NAMALWA (cell line): ENCODE results near the gene TDRD10.
A peak's percentile ranks its signal among the peaks of the same experiment; 100 is the strongest.
"Not testable (repeated sequence)": the region's sequence is repeated elsewhere in the genome, so short reads cannot be mapped to it uniquely, and the experiment has no call there.

ENCODE experiments used
- DNase-seq: peaks from one replicate; pipeline ENCODE4 v3.0.0-alpha.2; 2015; ENCODE audit warnings: low spot score

TDRD10 gene

DNA sequence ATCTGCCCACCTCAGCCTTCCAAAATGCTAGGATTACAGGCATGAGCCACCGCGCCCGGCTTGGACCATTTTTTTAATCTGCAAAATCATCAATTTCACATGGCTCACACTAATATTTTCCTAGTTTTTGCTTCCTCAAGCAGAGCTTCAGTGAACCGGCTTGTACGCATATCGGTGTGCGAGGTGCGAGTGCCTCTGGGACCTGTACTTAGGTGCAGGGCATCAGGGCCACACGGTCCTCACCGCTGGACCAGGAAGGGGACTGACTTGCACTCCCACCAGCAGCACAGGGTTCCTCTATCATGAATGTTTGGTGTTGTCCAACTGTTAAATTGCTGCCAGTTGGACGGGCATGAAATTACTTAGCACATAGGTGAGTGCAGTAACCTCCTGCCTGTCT, 15.6 kb downstream of the TDRD10 start:
- no peak for DNase-seq

DNA sequence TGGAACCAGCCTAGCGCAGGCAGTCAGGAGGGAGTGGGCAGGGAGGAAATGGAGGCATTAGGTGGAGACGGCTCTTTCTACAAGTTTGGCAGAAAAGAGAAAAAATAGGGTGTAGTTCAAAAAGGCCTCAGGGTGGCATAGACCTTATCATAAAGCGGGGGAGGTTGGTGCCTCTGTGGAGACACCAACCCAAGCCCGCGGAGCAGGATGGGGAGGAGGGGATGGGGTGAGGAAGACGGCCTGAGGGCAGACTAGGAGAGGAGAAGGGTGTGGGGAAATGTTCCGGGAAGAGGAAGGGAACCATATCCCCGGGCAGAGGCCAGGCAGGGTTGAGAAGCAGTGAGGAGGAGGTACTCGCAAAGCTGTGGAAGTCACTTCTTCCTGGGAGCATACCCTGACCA, 17.6 kb downstream of the TDRD10 start:
- DNase-seq = no peak

DNA sequence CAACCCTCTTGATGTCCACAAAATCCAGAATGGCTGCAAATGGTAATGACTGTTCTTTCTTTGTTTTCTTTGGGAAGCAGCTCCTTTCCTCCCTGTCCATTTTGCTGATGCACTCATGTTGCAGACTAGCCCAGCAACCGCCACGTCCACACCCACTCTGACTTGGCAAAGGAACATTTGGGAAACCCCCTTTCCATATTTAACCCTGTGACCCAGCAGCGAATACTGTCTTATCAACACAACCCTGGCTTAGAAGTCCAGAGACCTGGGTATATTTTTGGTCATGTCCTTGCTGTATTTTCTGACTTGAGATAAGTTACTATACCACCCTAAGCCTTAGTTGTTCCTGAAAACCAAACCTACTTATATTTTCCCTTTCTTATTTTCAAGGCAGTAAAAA, 18.3 kb downstream of the TDRD10 start:
- no peak for DNase-seq

DNA sequence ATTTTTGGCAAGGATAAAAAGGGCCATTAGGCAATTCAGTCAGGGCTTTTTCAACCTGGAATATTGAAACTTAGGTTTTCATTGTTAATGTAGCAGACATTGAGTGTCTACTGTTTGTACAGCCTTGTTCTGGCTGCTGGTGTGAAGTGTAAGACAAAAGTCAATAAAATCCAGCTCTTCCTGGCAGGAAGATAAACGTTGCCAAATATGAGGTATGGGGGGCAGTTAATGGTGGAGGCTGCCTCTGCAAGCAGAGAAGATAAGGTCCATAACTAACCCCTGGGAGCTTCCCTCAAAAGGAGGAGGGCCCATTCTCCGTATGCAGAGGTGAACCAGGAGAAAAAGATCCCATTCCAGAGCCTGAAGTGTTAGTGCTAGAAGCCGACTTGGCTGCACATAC, 19.7 kb downstream of the TDRD10 start:
- no peak for DNase-seq

DNA sequence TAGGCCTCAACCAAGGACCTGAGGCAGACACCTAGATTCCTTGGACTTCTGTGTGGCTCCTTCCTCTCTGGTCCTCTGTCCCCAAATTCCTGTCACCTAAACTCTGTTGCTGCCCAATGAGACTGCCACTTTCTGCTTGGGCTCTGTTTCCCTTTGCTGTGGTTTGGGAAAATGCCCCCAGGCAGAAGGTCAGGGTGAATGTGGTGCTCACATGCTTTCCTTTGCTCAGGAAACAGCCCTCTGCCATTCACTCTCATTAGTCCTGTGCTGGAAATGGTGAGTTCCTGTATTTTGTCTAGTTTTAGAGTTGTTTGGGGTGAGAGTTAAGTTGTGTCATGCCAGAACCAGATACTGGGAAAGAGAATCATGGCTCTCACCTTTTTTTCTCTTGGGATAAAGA, 22.9 kb downstream of the TDRD10 start:
- no peak for DNase-seq

DNA sequence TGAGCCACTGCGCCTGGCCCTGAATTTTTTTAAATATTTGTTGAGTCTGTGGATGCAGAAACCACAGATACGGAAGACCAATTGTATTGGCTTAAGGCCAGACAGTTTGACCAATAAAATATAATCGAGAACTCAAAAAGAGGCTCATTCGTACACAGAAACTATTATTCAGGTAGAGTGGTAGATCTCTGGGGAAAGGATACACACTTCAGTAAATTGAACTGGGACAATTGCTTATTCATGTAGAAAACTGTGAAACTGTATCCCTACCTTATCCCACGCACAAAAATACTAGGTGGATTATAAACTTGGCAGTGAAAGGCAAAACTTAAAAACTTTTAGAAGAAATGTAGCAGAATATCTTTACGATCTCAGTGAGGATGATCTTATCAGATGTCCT, 25.2 kb downstream of the TDRD10 start:
- no peak for DNase-seq

DNA sequence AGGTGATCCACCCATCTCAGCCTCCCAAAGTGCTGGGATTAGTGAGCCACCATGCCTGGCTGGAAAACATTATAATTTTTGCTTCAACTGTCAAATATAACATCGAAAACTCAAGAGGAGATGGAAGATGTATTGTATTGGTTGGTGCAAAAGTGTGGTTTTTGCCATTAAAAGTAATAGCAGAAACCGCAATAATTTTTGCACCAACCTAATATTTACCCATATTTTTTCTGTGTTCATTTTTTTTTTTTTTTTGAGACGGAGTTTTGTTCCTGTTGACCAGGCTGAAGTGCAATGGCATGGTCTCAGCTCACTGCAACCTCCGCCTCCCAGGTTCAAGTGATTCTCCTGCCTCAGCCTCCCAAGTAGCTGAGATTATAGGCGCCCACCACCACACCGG, 27.3 kb downstream of the TDRD10 start:
- no peak for DNase-seq

DNA sequence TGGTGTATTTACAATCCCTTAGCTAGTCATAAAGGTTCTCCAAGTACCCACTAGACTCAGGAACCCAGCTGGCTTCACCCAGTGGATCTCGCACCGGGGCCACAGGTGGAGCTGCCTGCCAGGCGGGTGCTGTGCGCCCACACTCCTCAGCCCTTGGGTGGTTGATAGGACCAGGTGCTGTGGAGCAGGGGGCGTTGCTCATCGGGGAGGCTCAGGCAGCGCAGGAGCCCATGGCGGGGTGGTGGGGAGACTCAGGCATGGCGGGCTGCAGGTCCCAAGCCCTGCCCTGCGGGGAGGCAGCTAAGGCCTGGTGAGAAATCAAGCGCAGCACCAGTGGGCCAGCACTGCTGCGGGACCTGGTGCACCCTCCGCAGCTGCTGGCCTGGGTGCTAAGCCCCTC, 29.9 kb downstream of the TDRD10 start:
- DNase-seq = not testable (repeated sequence)

DNA sequence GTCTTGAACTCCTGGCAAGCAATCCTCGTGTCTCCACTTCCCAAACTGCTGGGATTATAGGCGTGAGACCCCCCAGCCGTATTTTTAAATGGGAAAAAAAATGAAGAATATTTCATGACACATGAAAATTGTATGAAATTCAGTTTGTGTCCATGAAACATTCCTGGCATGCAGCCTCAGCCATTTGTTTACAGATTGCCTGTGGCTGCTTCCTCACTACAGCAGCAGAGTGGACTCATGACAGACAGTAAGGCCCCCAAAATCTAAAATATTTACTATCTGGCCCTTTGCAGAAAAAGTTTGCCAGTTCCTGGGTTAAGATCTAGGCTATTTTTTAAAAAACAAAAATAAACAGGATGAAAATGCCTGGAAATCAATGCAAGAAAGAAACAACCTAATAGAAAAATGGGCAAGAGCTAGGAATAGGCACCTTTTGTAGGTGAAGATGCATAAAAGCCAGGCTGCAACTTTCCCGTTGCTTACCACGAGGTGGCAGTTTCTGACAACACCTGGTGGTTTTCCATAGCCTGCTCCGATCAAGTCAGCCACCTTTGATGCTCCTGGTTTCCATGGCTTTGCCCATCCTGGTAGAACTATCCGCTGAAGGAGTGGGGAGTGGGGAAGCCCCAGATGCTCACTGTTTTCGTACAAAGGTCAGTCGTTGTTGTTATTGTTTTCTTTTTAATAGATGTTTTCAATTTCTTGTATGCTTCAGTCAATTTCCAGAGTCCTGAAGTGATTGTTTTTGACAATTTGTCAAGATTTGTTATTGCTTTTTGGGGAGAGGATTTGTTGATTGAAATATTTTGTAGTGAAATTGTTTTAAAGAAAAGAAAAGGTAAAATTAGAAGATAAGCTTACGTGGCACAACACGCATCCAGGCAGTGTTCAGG, 32.2 kb downstream of the TDRD10 start:
- peak; percentile 51 for DNase-seq

DNA sequence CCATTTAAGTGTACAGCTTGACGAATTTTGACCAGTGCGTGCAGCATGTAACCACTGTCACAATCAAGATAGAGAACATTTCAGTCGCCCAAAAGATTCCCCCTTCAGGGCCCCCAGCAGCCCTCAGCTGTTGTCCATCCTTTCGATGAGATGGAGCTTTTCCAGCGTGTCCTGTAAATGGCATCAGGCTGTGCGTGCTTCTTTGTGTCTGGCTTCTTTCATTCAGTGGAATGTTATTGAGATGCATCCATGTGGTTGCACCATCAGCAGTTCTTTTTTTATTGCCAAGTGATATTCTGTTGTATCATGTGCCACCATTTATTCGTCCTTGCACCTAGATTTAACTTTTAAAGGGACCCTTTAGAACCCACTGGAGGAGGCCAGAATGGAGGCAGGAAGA, 34.6 kb downstream of the TDRD10 start:
- no peak for DNase-seq

DNA sequence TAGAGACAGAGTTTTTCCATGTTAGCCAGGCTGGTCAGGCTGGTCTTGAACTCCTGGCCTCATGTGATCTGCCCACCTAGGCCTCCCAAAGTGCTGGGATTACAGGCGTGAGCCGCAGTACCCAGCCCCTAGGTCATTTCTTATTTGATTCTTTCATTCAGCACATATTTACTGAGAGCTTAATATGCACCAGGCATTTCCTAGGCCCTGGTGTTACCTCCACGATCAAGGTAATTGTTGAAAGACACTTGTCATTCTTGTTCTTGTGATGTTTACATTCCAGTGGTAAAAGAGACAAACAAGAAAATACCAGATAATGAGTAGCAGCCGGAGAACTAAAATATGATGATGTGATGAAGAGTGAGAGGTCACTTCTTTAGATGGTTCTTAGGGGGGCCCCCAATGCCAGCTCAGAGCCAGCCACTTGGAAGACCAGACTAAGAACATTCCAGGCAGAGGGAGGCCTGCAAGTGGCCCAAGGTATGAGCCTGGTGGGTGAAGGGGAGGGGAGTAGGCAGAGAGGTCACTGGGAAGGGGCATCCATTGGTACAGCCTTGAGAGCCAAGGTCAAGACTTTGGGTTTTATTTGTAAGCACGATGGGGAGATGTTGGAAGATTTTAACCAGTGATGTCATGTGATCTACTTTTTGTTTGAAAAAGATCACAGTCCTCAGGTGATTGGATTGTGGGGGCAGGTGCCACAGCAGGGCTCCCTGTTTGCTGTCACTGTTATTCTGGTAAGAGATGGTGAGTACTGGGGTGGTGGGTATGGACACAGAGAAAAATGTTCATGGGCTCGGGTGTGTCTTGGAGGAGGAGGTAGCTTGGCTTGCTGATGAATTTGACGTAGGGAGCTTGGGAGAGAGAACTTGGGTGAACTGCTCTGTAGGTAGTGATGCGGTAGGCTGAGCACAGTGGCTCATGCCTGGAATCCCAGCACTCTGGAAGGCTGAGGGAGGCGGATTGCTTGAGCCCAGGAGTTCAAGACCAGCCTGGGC, 37.8 kb downstream of the TDRD10 start:
- no peak for DNase-seq

DNA sequence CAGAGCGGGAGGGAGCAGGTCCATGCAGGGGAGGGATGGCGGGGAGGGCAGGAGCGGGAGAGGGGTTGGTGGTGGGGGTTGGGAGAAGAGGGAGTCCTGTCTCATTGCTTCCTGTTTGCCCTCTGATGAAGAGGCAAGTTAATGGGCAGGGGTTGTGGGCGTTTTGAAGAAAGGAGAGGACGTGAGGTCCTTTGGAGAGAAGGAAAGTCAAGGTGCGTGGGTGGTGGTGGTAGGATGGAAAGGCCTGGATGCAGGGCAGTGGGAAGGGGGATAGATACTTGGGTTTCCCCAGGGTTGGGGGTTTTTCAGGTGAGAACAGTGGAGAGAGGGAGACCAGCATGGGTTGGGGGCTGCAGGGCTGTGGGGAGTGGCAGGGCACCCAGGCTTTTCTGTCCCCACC, 39.2 kb downstream of the TDRD10 start:
- DNase-seq = no peak

DNA sequence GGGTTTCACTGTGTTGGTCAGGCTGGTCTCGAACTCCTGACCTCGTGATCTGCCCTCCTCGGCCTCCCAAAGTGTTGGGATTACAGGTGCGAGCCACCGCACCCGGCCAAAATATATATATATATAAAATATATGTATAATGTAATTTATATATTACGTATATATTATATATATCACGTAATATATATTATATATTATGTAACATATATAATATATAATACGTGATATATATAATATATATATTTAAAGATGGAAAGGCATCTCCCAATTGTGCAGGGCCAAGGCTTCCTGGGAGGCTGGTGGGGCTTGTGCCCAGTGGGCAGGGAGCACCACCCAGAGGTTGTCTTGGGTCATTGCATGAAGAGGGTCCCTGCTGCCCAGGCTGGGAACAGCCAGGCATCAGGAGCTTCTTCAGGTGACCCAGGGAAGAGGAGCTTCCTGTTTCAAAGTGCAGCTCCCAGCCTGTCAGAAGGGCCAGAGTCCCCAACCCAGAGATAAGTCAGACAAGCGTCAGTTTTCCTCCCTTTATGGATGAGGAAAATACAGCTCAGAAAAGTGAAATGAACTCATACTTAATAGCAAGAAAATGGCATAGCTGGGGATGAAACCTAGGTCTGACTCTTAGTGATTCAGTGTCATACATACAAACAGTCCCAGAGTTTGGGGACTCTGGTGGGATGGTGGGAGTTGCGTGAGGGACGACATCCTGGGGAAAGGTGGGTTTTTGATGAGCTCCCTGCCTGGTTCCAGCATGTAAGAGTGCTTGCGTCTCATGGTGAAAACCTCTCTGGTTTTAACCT, 44.4 kb downstream of the TDRD10 start:
- peak; percentile 85 for DNase-seq

DNA sequence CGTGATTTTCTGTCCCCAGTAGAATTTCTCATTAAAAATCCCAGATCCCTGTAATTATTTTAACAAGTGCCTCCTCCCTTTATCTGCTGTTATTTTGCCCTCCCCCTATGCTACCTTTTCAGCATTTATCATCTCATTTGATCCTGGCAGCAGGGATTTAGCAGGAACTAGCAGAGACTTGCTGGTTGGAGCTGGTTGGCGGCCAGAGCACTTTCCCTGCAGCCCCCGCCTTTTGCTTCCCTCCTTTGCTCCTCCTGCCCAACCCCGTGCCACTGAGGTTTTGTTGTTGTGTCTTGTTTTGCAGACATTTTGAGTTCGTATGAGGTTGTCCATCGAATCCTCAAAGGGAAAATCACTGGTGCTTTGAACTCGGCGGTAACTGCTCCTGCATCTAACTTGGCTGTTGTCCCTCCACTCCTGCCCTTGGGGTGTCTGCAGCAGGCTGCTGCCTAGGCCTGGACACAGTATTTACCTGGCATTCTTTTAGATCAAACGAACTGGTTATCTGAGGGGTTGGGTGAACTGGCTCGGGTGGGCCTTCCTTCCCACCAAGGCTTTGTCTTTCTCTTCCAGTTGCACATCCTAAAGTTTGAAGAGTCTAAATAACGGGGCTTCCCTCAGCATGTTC, 45.2 kb downstream of the TDRD10 start:
- no peak for DNase-seq

DNA sequence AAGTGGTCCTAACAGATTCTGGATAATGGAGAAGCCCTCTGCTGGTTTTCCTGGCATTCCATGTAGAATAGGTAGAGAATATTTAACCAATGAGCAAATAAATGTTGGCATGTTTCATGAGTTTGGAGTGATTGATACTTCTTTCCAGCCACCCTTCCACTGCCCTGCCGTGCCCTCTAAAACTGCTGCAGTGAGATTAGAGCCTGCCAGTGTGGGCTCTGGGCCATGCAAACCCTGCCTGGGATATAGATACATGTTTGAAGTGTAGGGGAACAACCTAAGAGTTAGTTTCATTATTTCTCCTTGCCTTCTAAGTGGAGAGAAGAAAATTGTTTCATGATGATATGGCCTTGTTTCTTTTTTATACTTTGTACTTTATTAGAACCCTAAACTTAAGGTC, 46.0 kb downstream of the TDRD10 start:
- no peak for DNase-seq

DNA sequence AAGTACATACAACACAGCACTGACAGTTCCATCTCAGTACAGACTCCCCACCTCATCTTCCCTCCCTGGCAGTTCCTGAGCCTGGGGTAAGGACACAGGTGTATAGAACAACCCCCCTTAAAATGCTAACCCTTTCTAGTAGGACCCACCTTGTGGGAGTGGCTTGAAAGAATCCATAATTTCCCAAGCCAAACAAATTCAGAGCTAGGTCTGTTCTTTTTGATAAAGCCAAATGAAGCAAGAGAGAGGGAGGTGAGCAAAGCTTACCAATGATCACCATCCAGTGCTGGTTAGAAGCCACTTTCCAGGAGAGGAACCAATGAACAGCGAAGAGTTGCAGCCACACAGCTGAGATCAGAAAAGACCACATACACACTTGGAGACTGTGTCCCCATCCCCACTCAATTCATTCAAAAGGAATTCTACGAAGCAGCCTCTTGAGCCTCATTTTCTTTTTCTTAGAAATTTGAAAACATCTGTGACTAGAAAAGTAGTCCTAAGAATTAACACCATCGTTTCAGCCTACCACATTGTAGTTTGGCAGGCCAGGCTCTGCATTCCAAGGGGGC, 47.3 kb downstream of the TDRD10 start:
- DNase-seq = no peak

DNA sequence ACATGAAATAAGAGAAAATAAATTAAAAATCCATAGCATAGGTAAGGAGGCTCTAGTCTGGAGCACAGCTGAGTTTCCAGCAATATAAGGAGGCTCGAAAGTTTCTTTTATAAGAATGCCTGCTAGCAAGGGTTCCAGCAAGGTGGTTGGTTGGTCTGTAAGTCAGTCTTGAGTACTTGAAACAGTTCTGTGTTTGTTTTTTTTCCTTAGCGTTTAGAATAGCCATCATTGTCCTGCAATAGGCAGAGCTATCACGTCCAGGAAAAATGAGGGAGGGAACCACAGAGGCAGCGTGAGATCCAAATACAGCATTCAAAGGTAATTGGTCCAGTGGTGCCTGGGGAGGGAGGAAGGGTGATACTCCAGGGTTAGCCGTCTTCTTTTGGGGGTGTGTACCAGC, 48.1 kb downstream of the TDRD10 start:
- no peak for DNase-seq

DNA sequence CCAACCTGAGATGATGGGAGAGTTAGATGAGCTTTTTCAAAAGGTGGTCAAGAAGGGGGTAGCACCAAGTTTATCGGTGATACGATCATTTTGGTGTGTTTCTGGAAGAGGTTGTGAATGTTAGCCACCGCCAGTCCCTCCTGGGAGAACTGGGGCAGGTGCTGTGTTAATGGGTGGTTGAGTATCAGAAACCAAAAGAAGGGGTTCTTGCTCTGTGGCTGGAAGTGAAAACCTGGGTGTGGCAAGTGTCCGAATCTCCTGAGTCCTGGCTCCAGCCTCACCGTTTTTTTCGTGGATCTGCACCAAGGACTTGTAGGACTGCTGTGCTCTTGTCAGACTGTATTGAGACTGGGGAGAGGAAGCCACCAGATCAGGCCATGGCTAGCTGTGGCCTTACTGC, 48.6 kb downstream of the TDRD10 start:
- no peak for DNase-seq

DNA sequence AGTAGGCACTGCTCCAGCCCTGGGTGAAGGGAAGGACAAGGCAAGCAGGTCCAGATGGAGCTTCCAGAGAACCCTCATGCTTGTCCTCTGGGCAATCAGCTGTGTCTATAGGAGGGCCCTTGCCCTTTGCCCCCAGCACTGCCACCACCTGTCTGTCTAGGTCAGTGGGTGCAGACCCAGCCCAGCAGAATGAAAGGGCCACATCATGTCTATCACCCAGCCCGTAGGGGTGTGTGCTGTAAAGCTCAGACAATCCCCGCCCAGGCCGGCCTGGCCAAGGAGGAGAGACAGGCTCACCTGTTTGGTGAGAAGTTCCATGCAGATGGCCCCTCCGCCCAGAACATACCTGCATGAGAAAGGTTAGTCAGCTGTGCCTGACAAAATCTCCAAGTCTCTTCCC, 49.5 kb downstream of the TDRD10 start:
- DNase-seq = no peak

DNA sequence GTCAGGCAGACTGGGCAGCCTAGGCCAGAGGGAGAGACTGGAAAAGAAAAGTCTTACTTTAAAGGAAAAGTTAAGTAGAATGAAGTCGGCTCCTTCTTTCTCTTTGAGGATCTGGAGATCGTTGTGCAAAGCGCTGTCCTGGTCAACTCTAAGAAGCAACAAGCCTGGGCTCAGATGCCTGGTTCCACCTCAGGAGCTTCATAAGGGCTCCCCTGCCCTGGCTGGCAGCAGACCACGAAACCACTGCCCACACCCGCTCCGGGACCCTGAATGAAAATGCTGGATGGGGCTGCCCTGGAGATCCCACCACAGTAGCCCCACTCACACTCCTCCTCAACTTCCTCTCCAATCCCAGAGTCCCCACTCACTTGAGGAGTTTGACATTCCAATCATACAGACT, 50.0 kb downstream of the TDRD10 start:
- DNase-seq = no peak
